ENCODE measurements around the gene SMC2.

The SMC2 gene

GRCh38 chr9:104074876-104075275 is 19.2 kb upstream of the SMC2 start:
- H3K4me3 ChIP-seq (ENCODE audit: low read depth, low read length) = no peak overlapping the region
- TF ChIP-seq, protein P1, sequence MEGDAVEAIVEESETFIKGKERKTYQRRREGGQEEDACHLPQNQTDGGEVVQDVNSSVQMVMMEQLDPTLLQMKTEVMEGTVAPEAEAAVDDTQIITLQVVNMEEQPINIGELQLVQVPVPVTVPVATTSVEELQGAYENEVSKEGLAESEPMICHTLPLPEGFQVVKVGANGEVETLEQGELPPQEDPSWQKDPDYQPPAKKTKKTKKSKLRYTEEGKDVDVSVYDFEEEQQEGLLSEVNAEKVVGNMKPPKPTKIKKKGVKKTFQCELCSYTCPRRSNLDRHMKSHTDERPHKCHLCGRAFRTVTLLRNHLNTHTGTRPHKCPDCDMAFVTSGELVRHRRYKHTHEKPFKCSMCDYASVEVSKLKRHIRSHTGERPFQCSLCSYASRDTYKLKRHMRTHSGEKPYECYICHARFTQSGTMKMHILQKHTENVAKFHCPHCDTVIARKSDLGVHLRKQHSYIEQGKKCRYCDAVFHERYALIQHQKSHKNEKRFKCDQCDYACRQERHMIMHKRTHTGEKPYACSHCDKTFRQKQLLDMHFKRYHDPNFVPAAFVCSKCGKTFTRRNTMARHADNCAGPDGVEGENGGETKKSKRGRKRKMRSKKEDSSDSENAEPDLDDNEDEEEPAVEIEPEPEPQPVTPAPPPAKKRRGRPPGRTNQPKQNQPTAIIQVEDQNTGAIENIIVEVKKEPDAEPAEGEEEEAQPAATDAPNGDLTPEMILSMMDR (IDR thresholded peaks at IDR 0.05; ENCODE audit: borderline replicate concordance, insufficient read depth, low read depth, low read length) = no peak

DNA sequence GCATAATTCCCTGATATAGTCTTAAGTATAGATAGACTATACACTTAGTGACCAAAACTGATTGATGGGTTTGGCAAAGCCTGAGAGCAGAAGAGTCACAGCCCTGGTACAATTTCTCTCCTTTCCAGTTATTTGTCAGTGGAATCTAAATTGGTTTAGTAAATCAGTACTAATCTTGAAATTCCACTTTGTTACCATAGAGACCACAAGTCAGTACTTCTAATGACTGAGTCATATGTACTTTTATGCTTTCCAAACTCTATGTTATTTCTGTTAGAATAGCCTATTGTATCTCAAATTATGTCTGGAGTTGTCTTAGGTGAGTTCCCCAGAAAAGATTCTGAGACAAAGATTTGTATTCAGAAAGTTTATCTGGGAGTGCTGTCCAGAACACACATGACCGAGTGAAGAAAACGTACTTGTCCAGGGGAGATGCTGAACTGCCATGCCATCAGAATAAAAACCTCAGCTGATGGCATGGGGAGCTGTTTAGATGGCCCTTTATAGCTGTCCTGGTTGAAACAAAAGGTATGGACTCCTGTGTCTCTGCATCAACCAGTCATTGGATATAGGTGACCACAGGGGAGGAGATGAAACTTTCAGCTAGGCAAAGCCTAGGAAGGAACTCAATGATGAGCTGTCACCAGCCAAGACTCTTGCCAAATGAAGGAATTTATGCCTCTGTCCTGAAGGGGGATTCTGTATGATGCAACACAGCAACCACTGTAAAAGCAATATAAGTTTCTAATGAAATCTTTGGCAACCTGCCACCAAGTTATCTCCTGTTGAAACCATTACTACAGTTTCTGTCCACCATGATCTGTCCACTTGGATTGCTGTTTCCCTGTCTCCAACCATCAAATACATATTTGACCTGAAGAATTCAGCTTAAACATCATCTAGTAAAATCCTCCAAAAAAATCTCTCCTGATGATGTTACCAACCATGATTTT is 18.0 kb upstream of the SMC2 start:
- H3K4me3 ChIP-seq (ENCODE audit: low read depth, low read length) = no peak overlapping the region
- TF ChIP-seq, protein P1 (IDR thresholded peaks at IDR 0.05; ENCODE audit: borderline replicate concordance, insufficient read depth, low read depth, low read length) = no peak

- TF ChIP-seq, protein P1 (IDR thresholded peaks at IDR 0.05; ENCODE audit: borderline replicate concordance, insufficient read depth, low read depth, low read length) = no peak
- no peak overlapping the region for H3K4me3 ChIP-seq (ENCODE audit: low read depth, low read length)
Measured at GRCh38 chr9:104078596-104078995, 15.5 kb upstream of the SMC2 start.

DNA sequence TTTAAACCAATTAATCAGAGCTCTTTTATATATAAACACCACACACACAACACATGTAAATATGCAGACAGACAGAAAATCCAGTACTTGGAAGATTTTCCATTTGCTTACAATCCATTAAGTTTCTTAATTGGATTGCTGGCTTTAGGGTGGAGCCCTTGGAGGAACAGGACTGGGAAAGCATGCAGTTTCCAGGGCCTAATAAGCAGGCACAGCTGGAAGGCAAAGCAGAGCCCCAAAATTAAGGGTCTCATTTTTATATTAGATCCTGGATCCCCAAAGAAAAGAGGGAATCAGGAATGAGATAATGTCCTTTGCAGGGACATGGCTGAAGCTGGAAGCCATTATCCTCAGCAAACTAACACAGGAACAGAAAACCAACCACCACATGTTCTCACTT is 13.1 kb upstream of the SMC2 start:
- H3K4me3 ChIP-seq (ENCODE audit: low read depth, low read length) = no peak overlapping the region
- TF ChIP-seq, protein P1 (IDR thresholded peaks at IDR 0.05; ENCODE audit: borderline replicate concordance, insufficient read depth, low read depth, low read length) = no peak

DNA sequence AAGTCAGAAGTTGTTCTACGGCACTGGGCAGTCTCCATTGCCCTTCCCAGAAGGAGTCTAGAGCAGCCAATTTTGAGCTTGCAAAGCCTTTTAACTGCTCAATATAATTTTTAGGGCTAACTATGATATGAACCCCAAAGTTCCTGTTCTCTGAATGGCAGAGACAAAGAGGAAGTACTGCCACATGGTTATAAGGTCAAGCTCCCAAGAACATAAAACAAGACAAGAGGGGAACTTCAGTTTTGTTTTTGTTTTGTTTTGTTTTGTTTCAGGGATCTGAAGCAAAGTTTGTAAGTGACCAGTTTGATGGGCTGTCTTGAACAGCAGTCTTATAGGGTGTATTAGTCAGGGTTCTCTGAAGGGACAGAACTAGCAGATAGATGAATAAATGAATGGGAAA is 11.9 kb upstream of the SMC2 start:
- TF ChIP-seq, protein P1 (IDR thresholded peaks at IDR 0.05; ENCODE audit: borderline replicate concordance, insufficient read depth, low read depth, low read length) = no peak
- H3K4me3 ChIP-seq (ENCODE audit: low read depth, low read length) = no peak overlapping the region

GRCh38 chr9:104085525-104085924 is 8.6 kb upstream of the SMC2 start:
- H3K4me3 ChIP-seq (ENCODE audit: low read depth, low read length) = no peak overlapping the region
- TF ChIP-seq, protein P1 (IDR thresholded peaks at IDR 0.05; ENCODE audit: borderline replicate concordance, insufficient read depth, low read depth, low read length) = no peak

GRCh38 chr9:104087894-104088293 is 6.2 kb upstream of the SMC2 start:
- H3K4me3 ChIP-seq (ENCODE audit: low read depth, low read length) = no peak overlapping the region
- TF ChIP-seq, protein P1 (IDR thresholded peaks at IDR 0.05; ENCODE audit: borderline replicate concordance, insufficient read depth, low read depth, low read length) = no peak
